Smooth muscle cell (in vitro differentiated cells): Measurements from ENCODE around the gene SRSF7. TPM values are rescaled to one million over a fixed set of nuclear protein-coding genes. Genes with fewer than 3 reads are reported as not detected.

Experiments
- DNase-seq: peaks from one replicate; lab custom pipeline; 2025; ENCODE audit not compliant: unreplicated experiment; lab: John Stamatoyannopoulos, UW
- H2AFZ ChIP-seq: fragments of 200-600 bp; sonication (generic); 2 replicates; pipeline ENCODE4 v1.6.0; 2016; ENCODE audit warnings: antibody characterized with exemption, low read depth, mild to moderate bottlenecking
- H3F3A ChIP-seq: fragments of 200-600 bp; sonication (generic); 2 replicates; pipeline ENCODE4 v1.6.0; 2017; ENCODE audit warnings: antibody characterized with exemption, low read depth
- H3K27ac ChIP-seq: fragments of 200-600 bp; sonication (generic); 2 replicates; pipeline ENCODE4 v1.5.1; 2016; ENCODE audit warnings: low read depth, mild to moderate bottlenecking
- H3K27me3 ChIP-seq: fragments of 200-600 bp; sonication (generic); 2 replicates; pipeline ENCODE4 v1.6.1; 2016; ENCODE audit warnings: low read depth, mild to moderate bottlenecking
- H3K36me3 ChIP-seq: fragments of 200-600 bp; sonication (generic); 2 replicates; pipeline ENCODE4 v1.5.1; 2016; ENCODE audit warnings: low read depth
- H3K4me1 ChIP-seq: fragments of 200-600 bp; sonication (generic); 2 replicates; pipeline ENCODE4 v1.5.1; 2016; ENCODE audit warnings: low read depth
- H3K4me2 ChIP-seq: fragments of 200-600 bp; sonication (generic); 2 replicates; pipeline ENCODE4 v1.6.0; 2016; ENCODE audit warnings: mild to moderate bottlenecking
- H3K4me3 ChIP-seq: fragments of 200-600 bp; sonication (generic); 2 replicates; pipeline ENCODE4 v1.5.1; 2016; ENCODE audit warnings: mild to moderate bottlenecking
- H3K79me2 ChIP-seq: fragments of 200-600 bp; sonication (generic); 2 replicates; pipeline ENCODE4 v1.6.0; 2016; ENCODE audit warnings: low read depth, mild to moderate bottlenecking
- H3K9ac ChIP-seq: fragments of 200-600 bp; sonication (generic); 2 replicates; pipeline ENCODE4 v1.6.0; 2016; ENCODE audit warnings: low read depth
- H3K9me3 ChIP-seq: fragments of 200-600 bp; sonication (generic); replicated peaks from 2 replicates; pipeline ENCODE4 v1.5.1; 2016; ENCODE audit warnings: low read depth
- H4K20me1 ChIP-seq: fragments of 200-600 bp; sonication (generic); 2 replicates; pipeline ENCODE4 v1.6.0; 2016; ENCODE audit warnings: low read depth
- WGBS: methylation state at CpG from one replicate; pipeline ENCODE4 v1.1.7; 2016; ENCODE audit warnings: low lambda C conversion rate; 5-methylcytosine and 5-hydroxymethylcytosine counted together
- polyA plus RNA-seq: library from polyadenylated mRNA; unstranded; fragments of >200 nt; fragmentation: Nextera tagmentation; extraction: Ambion mirVana; gene quantifications from 2 replicates; pipeline ENCODE4 v1.2.1, GENCODE V29; 2016
- total RNA-seq: library from RNA; depleted of rRNA; stranded (reverse); fragments of >200 nt; gene quantifications from 2 replicates; pipeline ENCODE4 v1.2.3, GENCODE V29; 2014
- TF ChIP-seq, protein P1 (sequence below): fragments of 200-600 bp; sonication (generic); IDR thresholded peaks from 2 replicates; pipeline ENCODE4 v1.5.1; 2017; ENCODE audit warnings: borderline replicate concordance, mild to moderate bottlenecking, antibody characterized with exemption; ENCODE audit not compliant: insufficient read depth, poor library complexity, severe bottlenecking

SRSF7 gene
- total and polyA plus RNA-seq, 2 experiments from 2014 or later = 92.5 to 102 TPM

DNA sequence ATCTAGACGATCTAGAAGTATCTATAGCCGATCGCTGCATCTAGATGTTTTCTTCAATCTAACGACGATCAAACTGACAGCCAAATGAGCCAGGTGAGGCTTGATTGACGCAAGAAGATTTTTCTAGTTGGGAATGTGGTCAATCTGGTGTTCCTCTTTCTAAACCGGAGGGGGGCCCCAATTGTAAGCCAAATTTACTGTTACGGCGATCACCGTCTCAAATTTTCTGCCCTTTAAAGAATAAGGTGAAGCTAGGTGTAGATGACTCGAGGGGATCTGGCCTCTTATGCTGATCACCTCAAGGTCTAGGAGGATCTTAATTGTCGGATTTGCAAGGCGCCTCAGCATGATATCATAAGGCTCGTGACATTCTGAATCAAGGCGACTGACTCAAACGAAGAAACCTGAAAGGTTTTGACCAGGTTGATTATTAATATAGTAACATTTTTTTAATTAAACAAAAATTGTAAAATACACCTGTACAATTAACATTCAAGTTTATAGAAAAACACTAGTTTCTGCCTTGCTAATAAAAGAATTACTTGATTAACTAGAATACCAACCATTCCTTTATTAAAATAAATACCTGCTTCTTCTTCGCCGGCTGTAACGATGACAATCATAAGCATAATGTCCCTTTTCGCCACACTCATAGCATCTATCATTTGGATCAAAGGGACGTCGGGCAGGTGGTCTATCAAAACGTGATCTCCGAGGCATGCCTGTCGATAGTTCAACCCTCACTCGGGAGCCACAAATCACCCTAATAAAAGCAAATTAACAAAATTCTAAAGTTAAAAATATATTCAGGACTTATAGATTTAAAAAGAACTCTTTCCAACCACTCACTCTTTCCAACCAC is 2.0 kb downstream of the SRSF7 start:
- Histone ChIP-seq H4K20me1 (peaks cover 65% of the 10 kb centered on the region), H3K4me3 (peak overlapping the region; percentile 100), H2AFZ (no peak overlapping the region), H3K4me2 (peak overlapping the region; percentile 98), H3F3A (peaks cover 32% of the 10 kb centered on the region), H3K79me2 (peaks cover 62% of the 10 kb centered on the region), H3K36me3 (peaks cover 43% of the 10 kb centered on the region), H3K27ac (peak overlapping the region; percentile 9), H3K9ac (peak overlapping the region; percentile 95), H3K4me1 (peaks cover 36% of the 10 kb centered on the region), H3K27me3 (no peaks in the 10 kb centered on the region), H3K9me3 (no peaks in the 10 kb centered on the region)
- 76% methylated on average over 26 of the region's 26 CpGs for WGBS
- DNase-seq = no peak
- TF ChIP-seq, protein P1, sequence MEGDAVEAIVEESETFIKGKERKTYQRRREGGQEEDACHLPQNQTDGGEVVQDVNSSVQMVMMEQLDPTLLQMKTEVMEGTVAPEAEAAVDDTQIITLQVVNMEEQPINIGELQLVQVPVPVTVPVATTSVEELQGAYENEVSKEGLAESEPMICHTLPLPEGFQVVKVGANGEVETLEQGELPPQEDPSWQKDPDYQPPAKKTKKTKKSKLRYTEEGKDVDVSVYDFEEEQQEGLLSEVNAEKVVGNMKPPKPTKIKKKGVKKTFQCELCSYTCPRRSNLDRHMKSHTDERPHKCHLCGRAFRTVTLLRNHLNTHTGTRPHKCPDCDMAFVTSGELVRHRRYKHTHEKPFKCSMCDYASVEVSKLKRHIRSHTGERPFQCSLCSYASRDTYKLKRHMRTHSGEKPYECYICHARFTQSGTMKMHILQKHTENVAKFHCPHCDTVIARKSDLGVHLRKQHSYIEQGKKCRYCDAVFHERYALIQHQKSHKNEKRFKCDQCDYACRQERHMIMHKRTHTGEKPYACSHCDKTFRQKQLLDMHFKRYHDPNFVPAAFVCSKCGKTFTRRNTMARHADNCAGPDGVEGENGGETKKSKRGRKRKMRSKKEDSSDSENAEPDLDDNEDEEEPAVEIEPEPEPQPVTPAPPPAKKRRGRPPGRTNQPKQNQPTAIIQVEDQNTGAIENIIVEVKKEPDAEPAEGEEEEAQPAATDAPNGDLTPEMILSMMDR = no peak

DNA sequence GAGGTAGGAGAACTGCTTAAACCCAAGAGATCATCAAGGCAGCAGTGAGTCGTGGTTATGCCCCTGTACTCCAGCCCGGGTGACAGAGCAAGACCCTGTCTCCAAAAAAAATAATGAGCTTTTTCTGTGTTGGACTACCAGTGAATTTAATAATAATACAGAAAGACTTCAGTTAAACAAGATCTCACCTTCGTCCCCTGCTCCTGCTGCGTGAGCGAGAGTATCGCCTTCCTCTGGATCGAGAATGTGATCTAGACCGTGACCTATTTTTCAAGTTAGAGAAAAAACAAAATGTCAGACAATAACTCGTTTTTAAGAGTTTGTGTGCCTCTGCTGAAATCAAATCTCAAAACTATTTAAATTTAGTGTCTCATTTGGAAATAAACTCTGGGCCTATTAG is 2.8 kb downstream of the SRSF7 start:
- Histone ChIP-seq H3K9ac (no peak overlapping the region), H3K9me3 (no peaks in the 10 kb centered on the region), H3K79me2 (peaks cover 68% of the 10 kb centered on the region), H3K4me3 (peak overlapping the region; percentile 12), H3K27ac (peak overlapping the region; percentile 32), H3K36me3 (peaks cover 43% of the 10 kb centered on the region), H4K20me1 (peaks cover 73% of the 10 kb centered on the region), H3K4me1 (peaks cover 36% of the 10 kb centered on the region), H3K27me3 (no peaks in the 10 kb centered on the region), H3K4me2 (peak overlapping the region; percentile 39), H2AFZ (no peak overlapping the region), H3F3A (peaks cover 39% of the 10 kb centered on the region)
- WGBS = 92% methylated on average over 9 of the region's 9 CpGs
- DNase-seq = no peak
- TF ChIP-seq, protein P1 = no peak

DNA sequence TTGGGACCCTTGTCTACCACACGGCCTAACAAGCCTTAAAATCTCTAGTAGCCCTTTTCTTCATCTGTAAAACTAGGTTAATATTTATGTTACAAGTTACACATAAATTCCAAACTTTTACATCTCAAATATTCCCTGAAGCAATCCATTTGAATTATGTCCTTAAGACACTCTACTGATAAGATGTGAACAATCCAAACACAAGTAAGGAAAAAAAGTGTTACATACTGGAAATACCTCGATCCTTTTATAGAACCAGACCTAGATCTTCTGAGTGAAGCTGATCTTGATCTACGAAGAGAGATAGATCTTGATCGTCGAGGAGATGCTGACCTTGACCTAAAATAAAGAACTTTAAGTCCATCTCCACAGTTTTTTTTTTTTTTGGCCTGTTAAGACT is 3.3 kb downstream of the SRSF7 start:
- peaks cover 36% of the 10 kb centered on the region for H3K4me1 ChIP-seq
- peak overlapping the region; percentile 32 for H3K27ac ChIP-seq
- 78% methylated on average over 5 of the region's 5 CpGs for WGBS

More for the DNA sequence above, 3.3 kb downstream of the SRSF7 start:
- no peak overlapping the region for H3K4me2 ChIP-seq
- H3F3A ChIP-seq = peaks cover 43% of the 10 kb centered on the region
- peak overlapping the region; percentile 10 for H3K9ac ChIP-seq
- H3K27me3 ChIP-seq = no peaks in the 10 kb centered on the region
- DNase-seq = no peak
- no peak overlapping the region for H2AFZ ChIP-seq
- TF ChIP-seq, protein P1 = no peak
- H3K4me3 ChIP-seq = no peak overlapping the region
- H4K20me1 ChIP-seq = peaks cover 77% of the 10 kb centered on the region
- no peaks in the 10 kb centered on the region for H3K9me3 ChIP-seq
- H3K79me2 ChIP-seq = peaks cover 69% of the 10 kb centered on the region
- H3K36me3 ChIP-seq = peaks cover 43% of the 10 kb centered on the region
